HEK293 (cell line): Measurements from ENCODE around the gene SLC2A6.

ENCODE experiments used
- ATF2 ChIP-seq: fragments of 450-650 bp; formaldehyde crosslinking; IDR thresholded peaks from 2 replicates; pipeline ENCODE4 v1.5.1; 2016; ENCODE audit warnings: missing biosample characterization, missing genetic modification characterization, low read depth
- CTCF ChIP-seq: fragments of 450-650 bp; formaldehyde crosslinking; IDR thresholded peaks from 2 replicates; pipeline ENCODE4 v1.5.1; 2016; ENCODE audit warnings: missing biosample characterization, missing genetic modification characterization
- ZNF157 ChIP-seq: fragments of 450-650 bp; formaldehyde crosslinking; IDR thresholded peaks from 2 replicates; pipeline ENCODE4 v1.5.1; 2016; ENCODE audit warnings: missing biosample characterization, missing genetic modification characterization
- ZNF302 ChIP-seq: fragments of 450-650 bp; formaldehyde crosslinking; IDR thresholded peaks from 2 replicates; pipeline ENCODE4 v1.5.1; 2016; ENCODE audit warnings: missing biosample characterization, missing genetic modification characterization, low read depth

- TF ChIP-seq ZNF157 (tag by site-specific recombination) (no peak), CTCF (no peak), ATF2 (tag by site-specific recombination) (no peak), ZNF302 (no peak)
Measured at GRCh38 chr9:133455936-133456335, 23.0 kb downstream of the SLC2A6 start.
